ENCODE results near the gene MAK. TPM values are rescaled to one million over a fixed set of nuclear protein-coding genes. Genes with fewer than 3 reads are reported as not detected.
"Not testable (repeated sequence)": the region's sequence is repeated elsewhere in the genome, so short reads cannot be mapped to it uniquely, and the experiment has no call there.

Gene MAK
- total RNA-seq, 2 experiments from 2014 or later, result 0.10 TPM; not detected in 1

- Histone ChIP-seq H3K27ac (ENCODE audit: low read depth, low read length, poor library complexity, severe bottlenecking) (no peak overlapping the region), H2AFZ (ENCODE audit: low read length) (no peak overlapping the region), H3K36me3 (ENCODE audit: insufficient read depth, low read length) (no peaks in the 10 kb centered on the region), H4K20me1 (ENCODE audit: insufficient read depth, low read length) (no peaks in the 10 kb centered on the region), H3K79me2 (ENCODE audit: insufficient read depth, low read depth, low read length) (no peaks in the 10 kb centered on the region), H3K4me2 (ENCODE audit: low read length) (no peak overlapping the region), H3K9me2 (ENCODE audit: insufficient read depth, low read length) (no peaks in the 10 kb centered on the region), H3K9me3 (ENCODE audit: low read length) (no peaks in the 10 kb centered on the region), H3K4me1 (ENCODE audit: insufficient read depth, low read length, poor library complexity, severe bottlenecking) (no peaks in the 10 kb centered on the region), H3K4me3 (ENCODE audit: low read depth, low read length, poor library complexity, severe bottlenecking) (no peak overlapping the region)
- TF ChIP-seq EZH2phosphoT487 (IDR thresholded peaks at IDR 0.05; ENCODE audit: borderline replicate concordance, low read depth, low read length) (no peak), CTCF (conservative IDR thresholded peaks at IDR 0.05; ENCODE audit: low read length) (no peak)
- ChIA-PET POLR2A (interaction anchor here (0.6 kb wide), 2 partner anchors 13 to 140 kb away, joined by 4 to 5 read pairs; no protein-coding TSS in a partner anchor), CTCF (ENCODE audit: unreplicated experiment) (no interaction called here)
- intact Hi-C loops (cut with micrococcal nuclease; ENCODE audit: unreplicated experiment), result no loop called here
- DNase-seq (ENCODE audit: low spot score), result no peak
- BruUV-seq (replicated peaks), result no TSS peak
Observed at GRCh38 chr6:10882657-10883171, 44.4 kb upstream of the MAK start.

- H4K20me1 ChIP-seq (ENCODE audit: insufficient read depth, low read length); DNase-seq (ENCODE audit: low spot score); CTCF ChIA-PET (ENCODE audit: unreplicated experiment); H3K4me2 ChIP-seq (ENCODE audit: low read length); H2AFZ ChIP-seq (ENCODE audit: low read length); H3K27ac ChIP-seq (ENCODE audit: low read depth, low read length, poor library complexity, severe bottlenecking); H3K9me2 ChIP-seq (ENCODE audit: insufficient read depth, low read length); H3K79me2 ChIP-seq (ENCODE audit: insufficient read depth, low read depth, low read length); H3K9me3 ChIP-seq (ENCODE audit: low read length); BruUV-seq (replicated peaks); H3K36me3 ChIP-seq (ENCODE audit: insufficient read depth, low read length); H3K4me1 ChIP-seq (ENCODE audit: insufficient read depth, low read length, poor library complexity, severe bottlenecking); POLR2A ChIA-PET; intact Hi-C loops (cut with micrococcal nuclease; ENCODE audit: unreplicated experiment); H3K4me3 ChIP-seq (ENCODE audit: low read depth, low read length, poor library complexity, severe bottlenecking): not testable (repeated sequence)
Observed at GRCh38 chr6:10882253-10882630, 43.9 kb upstream of the MAK start.

GRCh38 chr6:10880366-10880765 is 42.0 kb upstream of the MAK start:
- no peaks in the 10 kb centered on the region for H3K36me3 ChIP-seq (ENCODE audit: insufficient read depth, low read length)
- intact Hi-C loops (cut with micrococcal nuclease; ENCODE audit: unreplicated experiment), result no loop called here
- no TSS peak for BruUV-seq (replicated peaks)
- DNase-seq (ENCODE audit: low spot score), result no peak
- no peak overlapping the region for H3K4me2 ChIP-seq (ENCODE audit: low read length)
- no peak overlapping the region for H3K4me3 ChIP-seq (ENCODE audit: low read depth, low read length, poor library complexity, severe bottlenecking)
- H3K79me2 ChIP-seq (ENCODE audit: insufficient read depth, low read depth, low read length), result no peaks in the 10 kb centered on the region
- H3K9me2 ChIP-seq (ENCODE audit: insufficient read depth, low read length), result no peaks in the 10 kb centered on the region
- no peaks in the 10 kb centered on the region for H4K20me1 ChIP-seq (ENCODE audit: insufficient read depth, low read length)
- ChIA-PET POLR2A (no interaction called here), CTCF (ENCODE audit: unreplicated experiment) (no interaction called here)
- H2AFZ ChIP-seq (ENCODE audit: low read length), result no peak overlapping the region
- no peaks in the 10 kb centered on the region for H3K4me1 ChIP-seq (ENCODE audit: insufficient read depth, low read length, poor library complexity, severe bottlenecking)
- no peak for TF ChIP-seq CTCF (conservative IDR thresholded peaks at IDR 0.05; ENCODE audit: low read length)
- TF ChIP-seq EZH2phosphoT487 (IDR thresholded peaks at IDR 0.05; ENCODE audit: borderline replicate concordance, low read depth, low read length), result no peak
- H3K27ac ChIP-seq (ENCODE audit: low read depth, low read length, poor library complexity, severe bottlenecking), result no peak overlapping the region
- no peaks in the 10 kb centered on the region for H3K9me3 ChIP-seq (ENCODE audit: low read length)

All from OCI-LY7 (cell line).